SK-N-SH treated with all-trans-retinoic acid at 6 μM for 48 hours (cell line): ENCODE measurements around the gene LAMP5.

Source experiments
- ARNTL ChIP-seq: fragments of 450-650 bp; formaldehyde crosslinking; IDR thresholded peaks from 2 replicates; pipeline ENCODE4 v1.5.0; 2020; ENCODE audit warnings: low read depth, mild to moderate bottlenecking, moderate library complexity, borderline replicate concordance
- GLIS3 ChIP-seq: fragments of 250-450 bp; sonication (Bioruptor Pico); IDR thresholded peaks from 2 replicates; pipeline ENCODE4 v1.5.0; 2020; ENCODE audit warnings: mild to moderate bottlenecking, moderate library complexity
- PATZ1 ChIP-seq: fragments of 250-450 bp; sonication (Bioruptor Pico); IDR thresholded peaks from 2 replicates; pipeline ENCODE4 v1.8.0; 2020; ENCODE audit warnings: mild to moderate bottlenecking, moderate library complexity, borderline replicate concordance
- PPARA ChIP-seq: fragments of 250-450 bp; sonication (Bioruptor Pico); IDR thresholded peaks from 2 replicates; pipeline ENCODE4 v1.5.0; 2020; ENCODE audit warnings: mild to moderate bottlenecking, borderline replicate concordance
- RARB ChIP-seq: fragments of 250-450 bp; sonication (Bioruptor Pico); IDR thresholded peaks from 2 replicates; pipeline ENCODE4 v1.8.0; 2021; ENCODE audit warnings: mild to moderate bottlenecking, moderate library complexity
- SNAI2 ChIP-seq: fragments of 250-450 bp; sonication (Bioruptor Pico); IDR thresholded peaks from 2 replicates; pipeline ENCODE4 v1.5.0; 2020; ENCODE audit warnings: mild to moderate bottlenecking, moderate library complexity
- ZFP3 ChIP-seq: fragments of 250-450 bp; sonication (Bioruptor Pico); IDR thresholded peaks from 2 replicates; pipeline ENCODE4 v1.5.0; 2020; ENCODE audit warnings: mild to moderate bottlenecking, moderate library complexity
- ZNF565 ChIP-seq: fragments of 450-650 bp; formaldehyde crosslinking; conservative IDR thresholded peaks from 2 replicates; pipeline ENCODE4 v1.5.0; 2020; ENCODE audit warnings: low read depth, mild to moderate bottlenecking, moderate library complexity
- ZNF70 ChIP-seq: fragments of 450-650 bp; formaldehyde crosslinking; IDR thresholded peaks from 2 replicates; pipeline ENCODE4 v1.5.0; 2020; ENCODE audit warnings: mild to moderate bottlenecking, moderate library complexity

GRCh38 chr20:9543214-9543613, 28.8 kb downstream of the LAMP5 start:
- no peak for TF ChIP-seq ARNTL (CRISPR knock-in tag)
- no peak for TF ChIP-seq ZNF70 (CRISPR knock-in tag)
- TF ChIP-seq PATZ1 (CRISPR knock-in tag) = no peak
- no peak for TF ChIP-seq ZNF565
- no peak for TF ChIP-seq SNAI2 (CRISPR knock-in tag)
- TF ChIP-seq GLIS3 (CRISPR knock-in tag) = no peak
- no peak for TF ChIP-seq ZFP3
- no peak for TF ChIP-seq PPARA (CRISPR knock-in tag)
- no peak for TF ChIP-seq RARB
